Measurements from ENCODE around the gene PGF.

The PGF gene

GRCh38 chr14:74915426-74915825 lies 40.0 kb downstream of the PGF start:
- no peak overlapping the region for H3K4me3 ChIP-seq (ENCODE audit: low read depth, low read length)
- DNase-seq (ENCODE audit: low read depth), result no peak
- in situ Hi-C loops (cut with HindIII; ENCODE audit: low sequenced_read_pairs), result loop anchor here (25.0 kb wide), 1 partner anchor 172 kb away; no protein-coding TSS in a partner anchor
- TF ChIP-seq CTCF (IDR thresholded peaks at IDR 0.05; ENCODE audit: low read depth, low read length, missing control alignments), result no peak

GRCh38 chr14:74913986-74914573 lies 41.3 kb downstream of the PGF start:
- DNase-seq (ENCODE audit: low read depth), result peak; percentile 56

GRCh38 chr14:74913393-74913910 lies 41.9 kb downstream of the PGF start:
- no peak for TF ChIP-seq CTCF (IDR thresholded peaks at IDR 0.05; ENCODE audit: low read depth, low read length, missing control alignments)
- in situ Hi-C loops (cut with HindIII; ENCODE audit: low sequenced_read_pairs), result loop anchor here (25.0 kb wide), 1 partner anchor 174 kb away; no protein-coding TSS in a partner anchor
- H3K4me3 ChIP-seq (ENCODE audit: low read depth, low read length), result no peak overlapping the region
- no peak for DNase-seq (ENCODE audit: low read depth)

More at GRCh38 chr14:74913986-74914573, 41.3 kb downstream of the PGF start:
- TF ChIP-seq CTCF (IDR thresholded peaks at IDR 0.05; ENCODE audit: low read depth, low read length, missing control alignments), result peak; percentile 92
- no peak overlapping the region for H3K4me3 ChIP-seq (ENCODE audit: low read depth, low read length)
- in situ Hi-C loops (cut with HindIII; ENCODE audit: low sequenced_read_pairs), result loop anchor here (25.0 kb wide), 1 partner anchor 173 kb away; no protein-coding TSS in a partner anchor

- H3K4me3 ChIP-seq (ENCODE audit: low read depth, low read length), result no peak overlapping the region
- in situ Hi-C loops (cut with HindIII; ENCODE audit: low sequenced_read_pairs), result loop anchor here (25.0 kb wide), 1 partner anchor 174 kb away; no protein-coding TSS in a partner anchor
- no peak for DNase-seq (ENCODE audit: low read depth)
- TF ChIP-seq CTCF (IDR thresholded peaks at IDR 0.05; ENCODE audit: low read depth, low read length, missing control alignments), result no peak
Observed at GRCh38 chr14:74912801-74913200, 42.6 kb downstream of the PGF start.

GRCh38 chr14:74912111-74912510 lies 43.3 kb downstream of the PGF start:
- no peak overlapping the region for H3K4me3 ChIP-seq (ENCODE audit: low read depth, low read length)
- in situ Hi-C loops (cut with HindIII; ENCODE audit: low sequenced_read_pairs), result loop anchor here (25.0 kb wide), 1 partner anchor 175 kb away; no protein-coding TSS in a partner anchor
- no peak for TF ChIP-seq CTCF (IDR thresholded peaks at IDR 0.05; ENCODE audit: low read depth, low read length, missing control alignments)
- DNase-seq (ENCODE audit: low read depth), result no peak

- no peak overlapping the region for H3K4me3 ChIP-seq (ENCODE audit: low read depth, low read length)
- in situ Hi-C loops (cut with HindIII; ENCODE audit: low sequenced_read_pairs), result loop anchor here (25.0 kb wide), 1 partner anchor 176 kb away; no protein-coding TSS in a partner anchor
- no peak for DNase-seq (ENCODE audit: low read depth)
- TF ChIP-seq CTCF (IDR thresholded peaks at IDR 0.05; ENCODE audit: low read depth, low read length, missing control alignments), result no peak
Observed at GRCh38 chr14:74911704-74912103, 43.7 kb downstream of the PGF start.

Measured in astrocyte of the cerebellum (primary cell).